HG03521 (cell line): ENCODE measurements around the gene HACD1.

ENCODE experiments used
- ATAC-seq: cut with Tn5 transposase; IDR thresholded peaks from one replicate; pipeline ENCODE4 v1.9.1; 2021; ENCODE audit warnings: mild to moderate bottlenecking, moderate library complexity; ENCODE audit not compliant: unreplicated experiment

The HACD1 gene

GRCh38 chr10:17617031-17617911 lies at the start of gene HACD1:
Gene HACD1, minus strand, starts transcription at chr10:17617374. Its CDS starts 35 bp downstream, at chr10:17617339.
- peak; percentile 47 for ATAC-seq

GRCh38 chr10:17665747-17666146 lies 48.6 kb upstream of the HACD1 start:
- ATAC-seq, result no peak

- ATAC-seq, result no peak
These were observed 46.3 kb upstream of the HACD1 start for GRCh38 chr10:17663450-17663849.

- no peak for ATAC-seq
These were observed 45.3 kb upstream of the HACD1 start for GRCh38 chr10:17662193-17663138.

GRCh38 chr10:17661510-17661909 lies 44.3 kb upstream of the HACD1 start:
- no peak for ATAC-seq

- no peak for ATAC-seq
These were observed 43.7 kb upstream of the HACD1 start for GRCh38 chr10:17660921-17661320.

GRCh38 chr10:17659365-17659764 lies 42.2 kb upstream of the HACD1 start:
- no peak for ATAC-seq

- no peak for ATAC-seq
These were observed 39.9 kb upstream of the HACD1 start for GRCh38 chr10:17657103-17657500.

GRCh38 chr10:17655567-17656146 lies 38.5 kb upstream of the HACD1 start:
- peak; percentile 91 for ATAC-seq

GRCh38 chr10:17655009-17655408 lies 37.8 kb upstream of the HACD1 start:
- no peak for ATAC-seq

GRCh38 chr10:17652585-17652984 lies 35.4 kb upstream of the HACD1 start:
- ATAC-seq, result no peak

GRCh38 chr10:17651896-17652295 lies 34.7 kb upstream of the HACD1 start:
- no peak for ATAC-seq

- no peak for ATAC-seq
These were observed 33.2 kb upstream of the HACD1 start for GRCh38 chr10:17650416-17650815.

GRCh38 chr10:17649836-17650235 lies 32.7 kb upstream of the HACD1 start:
- no peak for ATAC-seq

- no peak for ATAC-seq
These were observed 31.9 kb upstream of the HACD1 start for GRCh38 chr10:17649052-17649451.

- no peak for ATAC-seq
These were observed 31.3 kb upstream of the HACD1 start for GRCh38 chr10:17648243-17649035.

GRCh38 chr10:17647326-17647725 lies 30.2 kb upstream of the HACD1 start:
- no peak for ATAC-seq

GRCh38 chr10:17645621-17646345 lies 28.6 kb upstream of the HACD1 start:
- ATAC-seq, result no peak

GRCh38 chr10:17644485-17644943 lies 27.3 kb upstream of the HACD1 start:
- peak; percentile 23 for ATAC-seq
